Fibroblast of villous mesenchyme (primary cell): ENCODE measurements around the gene ASTN2. TPM values are rescaled to one million over a fixed set of nuclear protein-coding genes. Genes with fewer than 3 reads are reported as not detected.

Experiments
- DNase-seq: peaks from one replicate; pipeline ENCODE4 v3.0.0-alpha.2; 2010; ENCODE audit warnings: low read depth
- H3K4me3 ChIP-seq: 2 replicates; pipeline ENCODE4 v1.5.1; 2011; ENCODE audit warnings: low read depth, mild to moderate bottlenecking, low read length
- CTCF ChIP-seq: IDR thresholded peaks from 2 replicates; pipeline ENCODE4 v1.5.1; 2012; ENCODE audit warnings: low read depth, mild to moderate bottlenecking, low read length; ENCODE audit not compliant: insufficient read depth
- total RNA-seq: library from RNA; depleted of rRNA; stranded (reverse); fragments of >200 nt; gene quantifications from 2 replicates; pipeline ENCODE4 v1.2.3, GENCODE V29; 2012

Gene ASTN2
- total RNA-seq, 1 donor = 5.6 TPM

DNA sequence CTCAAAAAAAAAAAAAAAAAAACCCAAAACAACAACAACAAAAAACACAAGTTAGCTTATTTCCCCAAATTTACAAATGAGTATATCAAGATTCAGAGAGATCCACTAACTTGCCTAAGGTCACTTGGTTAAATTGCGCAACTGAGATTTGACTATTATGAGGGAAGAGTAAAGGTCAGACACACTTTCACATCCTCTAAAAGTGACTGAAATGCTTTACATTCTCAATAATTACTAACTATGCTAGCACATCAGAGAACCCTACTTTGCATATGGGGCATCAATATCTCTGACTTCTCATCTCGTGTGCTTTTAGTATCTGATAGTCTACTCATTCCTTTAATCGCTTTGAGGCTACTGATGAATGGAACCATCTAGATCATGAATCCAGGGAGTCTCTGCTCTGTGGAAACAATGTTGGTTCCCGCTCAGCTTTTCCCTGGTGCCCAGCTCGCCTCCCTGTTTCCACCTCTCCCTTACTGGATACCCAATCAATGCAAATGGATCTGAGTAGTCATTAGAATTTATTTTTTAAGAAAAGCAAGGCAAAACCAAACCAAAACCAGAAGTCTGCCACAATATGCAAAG lies 909.9 kb downstream of the ASTN2 start:
- TF ChIP-seq CTCF = no peak
- no peak for DNase-seq

GRCh38 chr9:116504081-116504480 lies 910.8 kb downstream of the ASTN2 start:
- no peak for TF ChIP-seq CTCF
- DNase-seq = no peak
- H3K4me3 ChIP-seq = no peak overlapping the region

More for the DNA sequence above, 909.9 kb downstream of the ASTN2 start:
- H3K4me3 ChIP-seq = no peak overlapping the region

DNA sequence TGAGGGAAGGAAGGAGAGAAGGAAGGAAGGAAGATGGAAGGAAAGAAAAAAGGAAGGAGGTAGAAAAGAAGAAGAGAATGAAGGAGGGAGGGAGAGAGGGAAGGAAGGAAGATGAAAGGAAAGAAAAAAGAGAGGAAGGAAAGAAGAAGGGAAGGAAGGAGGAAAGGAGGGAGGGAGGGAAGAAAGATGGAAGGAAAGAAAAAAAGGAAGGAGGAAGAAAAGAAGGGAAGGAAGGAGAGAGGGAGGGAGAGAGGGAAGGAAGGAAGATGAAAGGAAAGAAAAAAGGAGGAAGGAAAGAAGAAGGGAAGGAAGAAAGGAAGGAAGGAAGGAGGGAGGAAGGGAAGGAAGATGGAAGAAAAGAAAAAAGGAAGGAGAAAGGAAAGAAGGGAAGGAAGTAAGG lies 912.1 kb downstream of the ASTN2 start:
- TF ChIP-seq CTCF = no peak
- no peak for DNase-seq

GRCh38 chr9:116501871-116502270 lies 913.0 kb downstream of the ASTN2 start:
- no peak overlapping the region for H3K4me3 ChIP-seq
- no peak for DNase-seq
- TF ChIP-seq CTCF = no peak

More for the DNA sequence above, 912.1 kb downstream of the ASTN2 start:
- H3K4me3 ChIP-seq = no peak overlapping the region

- H3K4me3 ChIP-seq = no peak overlapping the region
- no peak for TF ChIP-seq CTCF
- no peak for DNase-seq
Measured at GRCh38 chr9:116499986-116500871, 914.6 kb downstream of the ASTN2 start.

GRCh38 chr9:116499434-116499833 lies 915.4 kb downstream of the ASTN2 start:
- DNase-seq = no peak
- TF ChIP-seq CTCF = no peak
- H3K4me3 ChIP-seq = no peak overlapping the region
